WTC11 (cell line): Measurements from ENCODE around the gene MOSPD2. TPM values are rescaled to one million over a fixed set of nuclear protein-coding genes. Genes with fewer than 3 reads are reported as not detected.

Source experiments
- ATAC-seq: fragments of 200-7000 bp; cut with Tn5 transposase; 2 replicates; pipeline ENCODE4 v1.10.0; 2021; ENCODE audit warnings: mild to moderate bottlenecking, moderate library complexity
- CTCF ChIA-PET: fragments of 300-600 bp; sonication (Branson Sonifier 250); formaldehyde crosslinking; loops from one replicate; lab custom pipeline; 2021; ENCODE audit warnings: antibody characterized with exemption; lab: Charles Lee
- POLR2A ChIA-PET: fragments of 350-600 bp; sonication (Branson Sonifier 250); formaldehyde crosslinking; loops from one replicate; lab custom pipeline; 2021; ENCODE audit warnings: antibody characterized with exemption; lab: Charles Lee
- DNase-seq: peaks from one replicate; pipeline ENCODE4 v3.0.0; 2021; ENCODE audit warnings: low spot score
- H3K27ac Mint-ChIP-seq: 2 replicates; pipeline ENCODE4 v1.8.0; 2021; ENCODE audit warnings: mixed read lengths
- H3K27me3 Mint-ChIP-seq: 2 replicates; pipeline ENCODE4 v1.8.0; 2021; ENCODE audit warnings: low read depth, mild to moderate bottlenecking, moderate library complexity, mixed read lengths
- H3K36me3 Mint-ChIP-seq: 2 replicates; pipeline ENCODE4 v1.8.0; 2021; ENCODE audit warnings: mixed read lengths
- H3K4me1 Mint-ChIP-seq: 2 replicates; pipeline ENCODE4 v1.8.0; 2022; ENCODE audit warnings: mixed read lengths
- H3K4me3 Mint-ChIP-seq: 2 replicates; pipeline ENCODE4 v1.8.0; 2021; ENCODE audit warnings: mild to moderate bottlenecking, moderate library complexity, mixed read lengths
- H3K9me3 Mint-ChIP-seq: 2 replicates; pipeline ENCODE4 v1.8.0; 2021; ENCODE audit warnings: mixed read lengths
- AFF4 ChIP-seq: sonication (generic); formaldehyde crosslinking; IDR thresholded peaks from 2 replicates; pipeline ENCODE4 v1.8.1; 2023; ENCODE audit warnings: mild to moderate bottlenecking, missing genetic modification reagents, borderline replicate concordance
- ATF2 ChIP-seq: sonication (generic); formaldehyde crosslinking; IDR thresholded peaks from 2 replicates; pipeline ENCODE4 v1.8.1; 2022; ENCODE audit warnings: low read depth, missing genetic modification reagents, borderline replicate concordance
- CBFB ChIP-seq: sonication (generic); formaldehyde crosslinking; IDR thresholded peaks from 2 replicates; pipeline ENCODE4 v1.8.1; 2022; ENCODE audit warnings: mild to moderate bottlenecking, low read depth, missing genetic modification reagents
- CDX4 ChIP-seq: fragments of 250-450 bp; sonication (Bioruptor Pico); IDR thresholded peaks from 2 replicates; pipeline ENCODE4 v1.9.0; 2021; ENCODE audit warnings: moderate library complexity, mild to moderate bottlenecking, inconsistent platforms, borderline replicate concordance
- E2F1 ChIP-seq: sonication (generic); formaldehyde crosslinking; IDR thresholded peaks from 2 replicates; pipeline ENCODE4 v1.8.0; 2022; ENCODE audit warnings: mild to moderate bottlenecking, missing genetic modification reagents
- ELF4 ChIP-seq: sonication (generic); formaldehyde crosslinking; IDR thresholded peaks from 2 replicates; pipeline ENCODE4 v1.8.1; 2022; ENCODE audit warnings: low read depth, mild to moderate bottlenecking, moderate library complexity, missing genetic modification reagents
- EMX1 ChIP-seq: fragments of 250-450 bp; sonication (Bioruptor Pico); IDR thresholded peaks from 2 replicates; pipeline ENCODE4 v1.8.0; 2021; ENCODE audit warnings: mild to moderate bottlenecking
- ERG ChIP-seq: fragments of 250-450 bp; sonication (Bioruptor Pico); IDR thresholded peaks from 2 replicates; pipeline ENCODE4 v1.8.0; 2021; ENCODE audit warnings: mild to moderate bottlenecking
- FOXJ3 ChIP-seq: sonication (generic); formaldehyde crosslinking; IDR thresholded peaks from 2 replicates; pipeline ENCODE4 v1.9.0; 2021; ENCODE audit warnings: missing genetic modification reagents, mild to moderate bottlenecking, borderline replicate concordance
- GABPB1 ChIP-seq: sonication (generic); formaldehyde crosslinking; IDR thresholded peaks from 2 replicates; pipeline ENCODE4 v1.8.1; 2023; ENCODE audit warnings: mild to moderate bottlenecking, missing genetic modification reagents
- GTF2I ChIP-seq: fragments of 250-450 bp; sonication (Bioruptor Pico); conservative IDR thresholded peaks from 2 replicates; pipeline ENCODE4 v1.4.0; 2021; ENCODE audit warnings: mild to moderate bottlenecking
- JAZF1 ChIP-seq: fragments of 250-450 bp; sonication (Bioruptor Pico); IDR thresholded peaks from 2 replicates; pipeline ENCODE4 v1.9.0; 2021; ENCODE audit warnings: moderate library complexity, mild to moderate bottlenecking, inconsistent platforms
- NFATC4 ChIP-seq: fragments of 250-450 bp; sonication (Bioruptor Pico); IDR thresholded peaks from 2 replicates; pipeline ENCODE4 v1.9.0; 2021; ENCODE audit warnings: mild to moderate bottlenecking
- NFE2L1 ChIP-seq: sonication (generic); formaldehyde crosslinking; IDR thresholded peaks from 2 replicates; pipeline ENCODE4 v1.8.1; 2023; ENCODE audit warnings: missing genetic modification reagents
- RORB ChIP-seq: fragments of 250-450 bp; sonication (Bioruptor Pico); IDR thresholded peaks from 2 replicates; pipeline ENCODE4 v1.9.0; 2021; ENCODE audit warnings: mild to moderate bottlenecking
- TEAD1 ChIP-seq: sonication (generic); formaldehyde crosslinking; IDR thresholded peaks from 2 replicates; pipeline ENCODE4 v1.8.0; 2022; ENCODE audit warnings: mild to moderate bottlenecking, missing genetic modification reagents
- TP53 ChIP-seq: sonication (generic); formaldehyde crosslinking; IDR thresholded peaks from 2 replicates; pipeline ENCODE4 v1.8.1; 2023; ENCODE audit warnings: mild to moderate bottlenecking, missing genetic modification reagents
- USF2 ChIP-seq: sonication (generic); formaldehyde crosslinking; IDR thresholded peaks from 2 replicates; pipeline ENCODE4 v1.8.1; 2023; ENCODE audit warnings: mild to moderate bottlenecking, missing genetic modification reagents, moderate library complexity
- ZNF219 ChIP-seq: sonication (generic); formaldehyde crosslinking; IDR thresholded peaks from 2 replicates; pipeline ENCODE4 v1.8.0; 2023; ENCODE audit warnings: missing genetic modification reagents, mild to moderate bottlenecking, borderline replicate concordance
- ZNF396 ChIP-seq: fragments of 250-450 bp; sonication (Bioruptor Pico); IDR thresholded peaks from 2 replicates; pipeline ENCODE4 v1.8.0; 2021; ENCODE audit warnings: mild to moderate bottlenecking, moderate library complexity, borderline replicate concordance
- ZNF423 ChIP-seq: fragments of 250-450 bp; sonication (Bioruptor Pico); IDR thresholded peaks from 2 replicates; pipeline ENCODE4 v2.1.2; 2022; ENCODE audit warnings: mild to moderate bottlenecking, moderate library complexity
- ZNF512 ChIP-seq: sonication (generic); formaldehyde crosslinking; IDR thresholded peaks from 2 replicates; pipeline ENCODE4 v1.8.1; 2022; ENCODE audit warnings: missing genetic modification reagents, borderline replicate concordance
- total RNA-seq: library from RNA; stranded (reverse); gene quantifications from 3 replicates; pipeline ENCODE4 v1.2.3, GENCODE V29; 2021

MOSPD2 gene
- total RNA-seq, 1 experiment from 2014 or later, result 13.2 TPM

GRCh38 chrX:14927401-14927800 lies 54.2 kb downstream of the MOSPD2 start (continued):
- TF ChIP-seq EMX1 (CRISPR knock-in tag), result no peak
- TF ChIP-seq ERG (CRISPR knock-in tag), result no peak
- no peak for TF ChIP-seq NFE2L1 (CRISPR knock-in tag)
- TF ChIP-seq ELF4 (CRISPR knock-in tag), result no peak
- no peak for TF ChIP-seq USF2 (CRISPR knock-in tag)
- no peak for TF ChIP-seq FOXJ3 (CRISPR knock-in tag)
- no peak for TF ChIP-seq CBFB (CRISPR knock-in tag)
- no peak for TF ChIP-seq E2F1
- TF ChIP-seq, all 79 proteins: peak for 0

GRCh38 chrX:14930663-14931062 lies 57.4 kb downstream of the MOSPD2 start:
- DNase-seq, result no peak
- TF ChIP-seq CDX4 (no peak), NFE2L1 (CRISPR knock-in tag) (no peak), FOXJ3 (CRISPR knock-in tag) (no peak), GABPB1 (no peak), TP53 (CRISPR knock-in tag) (no peak), ZNF423 (no peak), RORB (CRISPR knock-in tag) (no peak), ZNF512 (no peak), TEAD1 (CRISPR knock-in tag) (no peak), JAZF1 (no peak), ATF2 (CRISPR knock-in tag) (no peak), ZNF396 (CRISPR knock-in tag) (no peak)
- TF ChIP-seq, all 79 proteins: peak for 0
- Mint-ChIP-seq H3K36me3 (no peaks in the 10 kb centered on the region), H3K4me1 (peaks cover 15% of the 10 kb centered on the region), H3K27ac (no peak overlapping the region), H3K9me3 (no peaks in the 10 kb centered on the region), H3K27me3 (no peaks in the 10 kb centered on the region), H3K4me3 (no peak overlapping the region)
- no peak for ATAC-seq
- POLR2A ChIA-PET, result no interaction called here
- CTCF ChIA-PET, result no interaction called here

GRCh38 chrX:14932136-14932535 lies 58.9 kb downstream of the MOSPD2 start:
- Mint-ChIP-seq H3K4me3 (no peak overlapping the region), H3K9me3 (no peaks in the 10 kb centered on the region), H3K4me1 (peaks cover 15% of the 10 kb centered on the region), H3K27ac (no peak overlapping the region), H3K36me3 (no peaks in the 10 kb centered on the region), H3K27me3 (no peaks in the 10 kb centered on the region)
- no peak for DNase-seq
- POLR2A ChIA-PET, result no interaction called here
- no peak for ATAC-seq
- CTCF ChIA-PET, result interaction anchor here (1.5 kb wide), 1 partner anchor 211 kb away, joined by 3 read pairs; no protein-coding TSS in a partner anchor
- TF ChIP-seq ZNF219 (CRISPR knock-in tag) (no peak), NFATC4 (CRISPR knock-in tag) (no peak), GTF2I (CRISPR knock-in tag) (no peak), AFF4 (CRISPR knock-in tag) (no peak)
